Stimulated activated CD4-positive, alpha-beta T cell treated with anti-CD3 and anti-CD28 coated beads, Interleukin-1b, Interleukin-23, amount 100 ng/mL, for 1 hour (primary cell): ENCODE data around the gene IFI30.

Source experiments
- DNase-seq, 2 donors: peaks; one replicate each; pipeline ENCODE4 v3.0.0-alpha.2; 2020; ENCODE audit warnings: low read depth in 2 of 2

IFI30 gene

GRCh38 chr19:18225702-18226468 lies 52.3 kb downstream of the IFI30 start, which contains the start of gene PDE4C:
PDE4C (minus strand) TSS chr19:18226438; CDS start chr19:18226415, 23 bp downstream.
- no peak for DNase-seq

- DNase-seq: no peak
These were observed 53.6 kb downstream of the IFI30 start for GRCh38 chr19:18226956-18227780.
